Smooth muscle cell (in vitro differentiated cells): ENCODE measurements around the gene RBM23. TPM values are rescaled to one million over a fixed set of nuclear protein-coding genes. Genes with fewer than 3 reads are reported as not detected.

Source experiments
- DNase-seq: peaks from one replicate; lab custom pipeline; 2025; ENCODE audit not compliant: unreplicated experiment; lab: John Stamatoyannopoulos, UW
- H2AFZ ChIP-seq: fragments of 200-600 bp; sonication (generic); 2 replicates; pipeline ENCODE4 v1.6.0; 2016; ENCODE audit warnings: antibody characterized with exemption, low read depth, mild to moderate bottlenecking
- H3F3A ChIP-seq: fragments of 200-600 bp; sonication (generic); 2 replicates; pipeline ENCODE4 v1.6.0; 2017; ENCODE audit warnings: antibody characterized with exemption, low read depth
- H3K27ac ChIP-seq: fragments of 200-600 bp; sonication (generic); 2 replicates; pipeline ENCODE4 v1.5.1; 2016; ENCODE audit warnings: low read depth, mild to moderate bottlenecking
- H3K27me3 ChIP-seq: fragments of 200-600 bp; sonication (generic); 2 replicates; pipeline ENCODE4 v1.6.1; 2016; ENCODE audit warnings: low read depth, mild to moderate bottlenecking
- H3K36me3 ChIP-seq: fragments of 200-600 bp; sonication (generic); 2 replicates; pipeline ENCODE4 v1.5.1; 2016; ENCODE audit warnings: low read depth
- H3K4me1 ChIP-seq: fragments of 200-600 bp; sonication (generic); 2 replicates; pipeline ENCODE4 v1.5.1; 2016; ENCODE audit warnings: low read depth
- H3K4me2 ChIP-seq: fragments of 200-600 bp; sonication (generic); 2 replicates; pipeline ENCODE4 v1.6.0; 2016; ENCODE audit warnings: mild to moderate bottlenecking
- H3K4me3 ChIP-seq: fragments of 200-600 bp; sonication (generic); 2 replicates; pipeline ENCODE4 v1.5.1; 2016; ENCODE audit warnings: mild to moderate bottlenecking
- H3K79me2 ChIP-seq: fragments of 200-600 bp; sonication (generic); 2 replicates; pipeline ENCODE4 v1.6.0; 2016; ENCODE audit warnings: low read depth, mild to moderate bottlenecking
- H3K9ac ChIP-seq: fragments of 200-600 bp; sonication (generic); 2 replicates; pipeline ENCODE4 v1.6.0; 2016; ENCODE audit warnings: low read depth
- H3K9me3 ChIP-seq: fragments of 200-600 bp; sonication (generic); replicated peaks from 2 replicates; pipeline ENCODE4 v1.5.1; 2016; ENCODE audit warnings: low read depth
- H4K20me1 ChIP-seq: fragments of 200-600 bp; sonication (generic); 2 replicates; pipeline ENCODE4 v1.6.0; 2016; ENCODE audit warnings: low read depth
- WGBS: methylation state at CpG from one replicate; pipeline ENCODE4 v1.1.7; 2016; ENCODE audit warnings: low lambda C conversion rate; 5-methylcytosine and 5-hydroxymethylcytosine counted together
- polyA plus RNA-seq: library from polyadenylated mRNA; unstranded; fragments of >200 nt; fragmentation: Nextera tagmentation; extraction: Ambion mirVana; gene quantifications from 2 replicates; pipeline ENCODE4 v1.2.1, GENCODE V29; 2016
- total RNA-seq: library from RNA; depleted of rRNA; stranded (reverse); fragments of >200 nt; gene quantifications from 2 replicates; pipeline ENCODE4 v1.2.3, GENCODE V29; 2014
- TF ChIP-seq, protein P1 (sequence below): fragments of 200-600 bp; sonication (generic); IDR thresholded peaks from 2 replicates; pipeline ENCODE4 v1.5.1; 2017; ENCODE audit warnings: borderline replicate concordance, mild to moderate bottlenecking, antibody characterized with exemption; ENCODE audit not compliant: insufficient read depth, poor library complexity, severe bottlenecking

RBM23 gene
- total and polyA plus RNA-seq, 2 experiments from 2014 or later = 59.3 to 112 TPM

DNA sequence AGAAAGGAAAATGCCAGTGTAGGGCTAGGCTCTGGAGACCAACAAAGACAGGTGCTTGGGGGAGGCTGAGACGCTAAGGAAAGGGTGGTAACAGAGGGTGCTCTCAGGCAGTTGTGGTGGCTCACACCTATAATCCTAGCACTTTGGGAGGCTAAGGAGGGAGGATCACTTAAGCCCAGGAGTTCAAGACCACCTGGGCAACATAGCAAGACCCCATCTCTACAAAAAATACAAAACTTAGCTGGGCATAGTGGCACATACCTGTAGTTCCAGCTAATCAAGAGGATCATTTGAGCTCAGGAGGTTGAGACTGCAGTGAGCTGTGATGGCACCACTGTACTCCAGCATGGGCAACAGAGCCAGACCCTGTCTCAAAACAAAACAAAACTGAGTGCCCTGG is 23.5 kb downstream of the RBM23 start:
- WGBS = 94% methylated on average over 1 of the region's 1 CpG
- no peak for DNase-seq
- H3K79me2 ChIP-seq = no peaks in the 10 kb centered on the region
- H3K36me3 ChIP-seq = no peaks in the 10 kb centered on the region
- H3K4me1 ChIP-seq = peaks cover 10% of the 10 kb centered on the region
- H3K4me2 ChIP-seq = no peak overlapping the region
- no peak overlapping the region for H3K9ac ChIP-seq
- H3F3A ChIP-seq = peaks cover 13% of the 10 kb centered on the region
- no peaks in the 10 kb centered on the region for H4K20me1 ChIP-seq
- no peak overlapping the region for H3K27ac ChIP-seq
- no peaks in the 10 kb centered on the region for H3K9me3 ChIP-seq
- no peak overlapping the region for H3K4me3 ChIP-seq
- no peaks in the 10 kb centered on the region for H3K27me3 ChIP-seq
- TF ChIP-seq, protein P1, sequence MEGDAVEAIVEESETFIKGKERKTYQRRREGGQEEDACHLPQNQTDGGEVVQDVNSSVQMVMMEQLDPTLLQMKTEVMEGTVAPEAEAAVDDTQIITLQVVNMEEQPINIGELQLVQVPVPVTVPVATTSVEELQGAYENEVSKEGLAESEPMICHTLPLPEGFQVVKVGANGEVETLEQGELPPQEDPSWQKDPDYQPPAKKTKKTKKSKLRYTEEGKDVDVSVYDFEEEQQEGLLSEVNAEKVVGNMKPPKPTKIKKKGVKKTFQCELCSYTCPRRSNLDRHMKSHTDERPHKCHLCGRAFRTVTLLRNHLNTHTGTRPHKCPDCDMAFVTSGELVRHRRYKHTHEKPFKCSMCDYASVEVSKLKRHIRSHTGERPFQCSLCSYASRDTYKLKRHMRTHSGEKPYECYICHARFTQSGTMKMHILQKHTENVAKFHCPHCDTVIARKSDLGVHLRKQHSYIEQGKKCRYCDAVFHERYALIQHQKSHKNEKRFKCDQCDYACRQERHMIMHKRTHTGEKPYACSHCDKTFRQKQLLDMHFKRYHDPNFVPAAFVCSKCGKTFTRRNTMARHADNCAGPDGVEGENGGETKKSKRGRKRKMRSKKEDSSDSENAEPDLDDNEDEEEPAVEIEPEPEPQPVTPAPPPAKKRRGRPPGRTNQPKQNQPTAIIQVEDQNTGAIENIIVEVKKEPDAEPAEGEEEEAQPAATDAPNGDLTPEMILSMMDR = no peak
- H2AFZ ChIP-seq = no peak overlapping the region

DNA sequence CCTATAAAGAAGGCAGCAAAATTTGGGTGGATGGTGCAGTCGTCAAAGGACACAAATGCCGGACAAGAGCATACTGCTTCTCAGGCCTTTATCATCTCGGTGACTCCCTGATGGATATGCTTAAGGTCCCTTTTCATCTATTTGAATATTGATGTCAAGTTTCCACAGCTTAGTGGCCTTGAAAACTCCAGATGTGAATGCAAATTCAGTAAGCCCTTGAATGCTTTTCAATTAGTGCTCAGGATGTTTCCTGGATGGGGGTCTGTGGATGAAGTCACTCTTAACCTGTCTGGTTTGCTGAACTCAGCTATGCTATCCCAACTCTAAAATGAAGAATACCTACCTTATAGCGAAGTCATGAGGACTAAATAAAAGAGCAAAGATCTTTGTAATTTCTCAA is 25.2 kb downstream of the RBM23 start:
- WGBS = 89% methylated on average over 4 of the region's 4 CpGs
- Histone ChIP-seq H3K36me3 (no peaks in the 10 kb centered on the region), H3F3A (peaks cover 9% of the 10 kb centered on the region), H3K9ac (no peak overlapping the region), H3K4me3 (no peak overlapping the region), H2AFZ (no peak overlapping the region), H3K4me1 (peaks cover under 1% of the 10 kb centered on the region), H3K9me3 (no peaks in the 10 kb centered on the region), H3K27me3 (no peaks in the 10 kb centered on the region), H3K79me2 (no peaks in the 10 kb centered on the region), H3K4me2 (no peak overlapping the region), H4K20me1 (no peaks in the 10 kb centered on the region), H3K27ac (no peak overlapping the region)
- TF ChIP-seq, protein P1 = no peak
- no peak for DNase-seq

DNA sequence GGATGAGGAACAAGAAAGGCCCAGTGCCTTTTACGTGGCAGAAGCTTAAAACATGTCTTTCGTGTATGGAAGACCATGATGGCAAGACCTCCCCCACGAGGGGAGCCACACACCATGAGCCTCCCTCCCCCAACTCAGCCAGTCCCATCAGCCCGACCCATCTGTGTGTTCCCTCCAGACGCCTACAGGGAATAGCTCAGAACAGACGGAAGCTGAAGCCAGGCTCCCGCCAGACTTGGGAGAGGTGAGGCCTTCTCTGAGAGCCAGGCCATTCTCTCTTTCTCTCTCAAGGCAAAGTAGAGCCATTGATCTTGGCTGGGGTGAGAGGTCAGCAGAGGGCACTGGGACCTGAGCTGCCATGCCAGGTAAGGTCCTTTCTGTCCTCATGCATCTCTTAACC is 26.5 kb downstream of the RBM23 start:
- no peak overlapping the region for H3K27ac ChIP-seq
- H3K9ac ChIP-seq = no peak overlapping the region
- no peaks in the 10 kb centered on the region for H3K79me2 ChIP-seq
- no peaks in the 10 kb centered on the region for H4K20me1 ChIP-seq
- H3K36me3 ChIP-seq = no peaks in the 10 kb centered on the region
- no peaks in the 10 kb centered on the region for H3K9me3 ChIP-seq
- H3K4me2 ChIP-seq = no peak overlapping the region
- DNase-seq = no peak
- H3F3A ChIP-seq = no peaks in the 10 kb centered on the region
- H3K4me3 ChIP-seq = no peak overlapping the region
- TF ChIP-seq, protein P1 = no peak
- H3K4me1 ChIP-seq = peaks cover 4% of the 10 kb centered on the region
- WGBS = 82% methylated on average over 7 of the region's 7 CpGs
- no peak overlapping the region for H2AFZ ChIP-seq
- no peaks in the 10 kb centered on the region for H3K27me3 ChIP-seq

DNA sequence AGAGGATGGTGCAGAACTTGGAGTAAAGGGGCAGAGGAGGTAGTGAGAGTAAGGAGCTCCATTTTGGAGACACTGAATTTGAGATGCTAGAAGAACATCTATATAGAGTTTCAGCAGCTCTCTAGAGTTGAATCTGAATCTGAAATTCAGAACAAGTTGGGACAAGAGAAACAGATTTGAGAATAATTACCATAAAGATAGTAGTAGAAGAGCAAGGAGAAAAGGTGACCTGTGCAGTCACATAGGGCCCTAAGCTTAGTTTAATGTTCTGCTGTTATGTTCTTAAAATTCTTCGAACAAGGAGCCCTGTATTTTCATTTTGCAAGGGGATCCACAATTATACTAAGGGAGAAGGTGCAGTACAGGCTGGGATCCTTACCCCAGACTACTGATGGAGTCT is 28.5 kb downstream of the RBM23 start:
- TF ChIP-seq, protein P1 = no peak
- 80% methylated on average over 1 of the region's 1 CpG for WGBS
- H4K20me1 ChIP-seq = no peaks in the 10 kb centered on the region
- no peaks in the 10 kb centered on the region for H3K79me2 ChIP-seq
- no peak overlapping the region for H3K27ac ChIP-seq
- H3F3A ChIP-seq = peaks cover 10% of the 10 kb centered on the region
- no peak for DNase-seq
- H3K36me3 ChIP-seq = no peaks in the 10 kb centered on the region
- H3K9me3 ChIP-seq = no peaks in the 10 kb centered on the region
- H3K4me1 ChIP-seq = peaks cover 6% of the 10 kb centered on the region
- H3K27me3 ChIP-seq = no peaks in the 10 kb centered on the region
- no peak overlapping the region for H3K4me2 ChIP-seq
- no peak overlapping the region for H3K9ac ChIP-seq
- no peak overlapping the region for H2AFZ ChIP-seq
- no peak overlapping the region for H3K4me3 ChIP-seq
